Esophagus muscularis mucosa (tissue), 4 donors: ENCODE measurements around the gene WDFY3. TPM values are rescaled to one million over a fixed set of nuclear protein-coding genes. Genes with fewer than 3 reads are reported as not detected.
A peak's percentile ranks its signal among the peaks of the same experiment; 100 is the strongest.

Source experiments
- DNase-seq: peaks from one replicate; pipeline ENCODE4 v3.0.0-alpha.2; 2017; ENCODE audit errors: extremely low spot score
- H3K27ac ChIP-seq, 4 donors: fragments of 200-600 bp; sonication (generic); replicated peaks in 1 of 4; 1 replicate in 3 of 4; 2 replicates in 1 of 4; pipeline ENCODE4 v1.5.1; 2016 to 2019; ENCODE audit warnings: mild to moderate bottlenecking in 1 of 4
- H3K27me3 ChIP-seq, 4 donors: fragments of 200-600 bp; sonication (generic); one replicate each; pipeline versions ENCODE4 v1.5.1 to v1.6.0; 2016 to 2019
- H3K36me3 ChIP-seq, 4 donors: fragments of 200-600 bp; sonication (generic); one replicate each; pipeline ENCODE4 v1.5.1; 2016 to 2019
- H3K4me1 ChIP-seq, 4 donors: fragments of 200-600 bp; sonication (generic); one replicate each; pipeline ENCODE4 v1.5.1; 2016 to 2019
- H3K4me3 ChIP-seq, 4 donors: fragments of 200-600 bp; sonication (generic); 1 replicate in 2 of 4; 2 replicates in 2 of 4; pipeline ENCODE4 v1.5.1; 2016 to 2019; ENCODE audit warnings: mild to moderate bottlenecking in 4 of 4, moderate library complexity in 1 of 4
- H3K9me3 ChIP-seq, 4 donors: fragments of 200-600 bp; sonication (generic); 1 replicate in 3 of 4; 2 replicates in 1 of 4; pipeline ENCODE4 v1.5.1; 2016 to 2019
- EP300 ChIP-seq: sonication (generic); formaldehyde crosslinking; IDR thresholded peaks from one replicate; pipeline ENCODE4 v1.6.1; 2017; ENCODE audit warnings: antibody characterized with exemption
- POLR2A ChIP-seq: fragments of 450-650 bp; IDR thresholded peaks from one replicate; pipeline ENCODE4 v1.6.1; 2017; ENCODE audit warnings: antibody characterized with exemption, moderate library complexity, mild to moderate bottlenecking, low read depth
- POLR2AphosphoS5 ChIP-seq, 2 donors: sonication (generic); formaldehyde crosslinking; IDR thresholded peaks; one replicate each; pipeline ENCODE4 v1.6.1; 2017; ENCODE audit warnings: antibody characterized with exemption in 2 of 2
- WGBS: methylation state at CpG from one replicate; pipeline ENCODE4 v1.1.5; 2018; 5-methylcytosine and 5-hydroxymethylcytosine counted together
- intact Hi-C: fragments of 100-400 bp; cut with DNase I; formaldehyde crosslinking; loops from one replicate; pipeline ENCODE4 v1.15.1; 2023
- total RNA-seq, 4 donors: library from RNA; depleted of rRNA; stranded (reverse); fragments of >200 nt; gene quantifications; one replicate each; pipeline versions ENCODE4 v1.1.0 to v1.2.1, GENCODE V29; 2016
- TF ChIP-seq, protein P1 (sequence below), 3 experiments: fragments of 200-600 bp in 2 of 3; fragments of 450-650 bp in 1 of 3; sonication (generic) in 2 of 3; IDR thresholded peaks; one replicate each; pipeline ENCODE4 v1.5.1; 2017 to 2019; ENCODE audit warnings: antibody characterized with exemption in 3 of 3, mild to moderate bottlenecking in 2 of 3, moderate library complexity in 1 of 3

Gene WDFY3
- total RNA-seq, 4 donors from 2014 or later, result 73.1 to 103 (median 100.0) TPM

- intact Hi-C loops, result no loop called here
- H3K9me3 ChIP-seq, result no peaks in the 10 kb centered on the region
- WGBS, result 69% methylated on average over 4 of the region's 4 CpGs
- DNase-seq, result no peak
- H3K36me3 ChIP-seq, result peaks cover 36 to 80% (median 65%) of the 10 kb centered on the region in 4 donors
- H3K27me3 ChIP-seq, result no peaks in the 10 kb centered on the region
- H3K4me1 ChIP-seq, result peaks cover 0 to 6% (median 0%) of the 10 kb centered on the region in 4 donors
- no peak overlapping the region for H3K4me3 ChIP-seq
- H3K27ac ChIP-seq, result no peak overlapping the region
- TF ChIP-seq EP300, result no peak
- TF ChIP-seq, protein P1, sequence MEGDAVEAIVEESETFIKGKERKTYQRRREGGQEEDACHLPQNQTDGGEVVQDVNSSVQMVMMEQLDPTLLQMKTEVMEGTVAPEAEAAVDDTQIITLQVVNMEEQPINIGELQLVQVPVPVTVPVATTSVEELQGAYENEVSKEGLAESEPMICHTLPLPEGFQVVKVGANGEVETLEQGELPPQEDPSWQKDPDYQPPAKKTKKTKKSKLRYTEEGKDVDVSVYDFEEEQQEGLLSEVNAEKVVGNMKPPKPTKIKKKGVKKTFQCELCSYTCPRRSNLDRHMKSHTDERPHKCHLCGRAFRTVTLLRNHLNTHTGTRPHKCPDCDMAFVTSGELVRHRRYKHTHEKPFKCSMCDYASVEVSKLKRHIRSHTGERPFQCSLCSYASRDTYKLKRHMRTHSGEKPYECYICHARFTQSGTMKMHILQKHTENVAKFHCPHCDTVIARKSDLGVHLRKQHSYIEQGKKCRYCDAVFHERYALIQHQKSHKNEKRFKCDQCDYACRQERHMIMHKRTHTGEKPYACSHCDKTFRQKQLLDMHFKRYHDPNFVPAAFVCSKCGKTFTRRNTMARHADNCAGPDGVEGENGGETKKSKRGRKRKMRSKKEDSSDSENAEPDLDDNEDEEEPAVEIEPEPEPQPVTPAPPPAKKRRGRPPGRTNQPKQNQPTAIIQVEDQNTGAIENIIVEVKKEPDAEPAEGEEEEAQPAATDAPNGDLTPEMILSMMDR (IDR thresholded peaks at IDR 0.05), result no peak
- no peak for TF ChIP-seq POLR2A
- TF ChIP-seq POLR2AphosphoS5 (IDR thresholded peaks at IDR 0.05), result no peak
These were observed 214.8 kb downstream of the WDFY3 start for GRCh38 chr4:84751707-84752106.

DNA sequence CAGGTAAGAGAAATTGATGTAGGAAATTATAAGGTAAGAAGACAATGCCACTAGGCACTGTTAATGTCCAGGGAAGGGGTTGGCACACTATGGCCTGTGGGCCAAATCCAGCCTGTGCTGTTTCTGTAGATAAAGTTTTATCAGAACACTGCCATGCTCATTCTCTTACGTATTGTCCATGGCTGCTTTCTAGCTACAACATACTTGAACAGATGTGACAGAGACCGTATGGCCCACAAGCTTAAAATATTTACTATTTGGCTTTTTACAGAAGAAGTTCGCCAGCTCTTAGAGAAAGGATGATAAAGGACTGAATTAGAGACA is 215.6 kb downstream of the WDFY3 start:
- Histone ChIP-seq H3K36me3 (peaks cover 28 to 80% (median 64%) of the 10 kb centered on the region in 4 donors), H3K27ac (no peak overlapping the region), H3K27me3 (no peaks in the 10 kb centered on the region), H3K4me1 (peaks cover 0 to 6% (median 0%) of the 10 kb centered on the region in 4 donors), H3K4me3 (no peak overlapping the region), H3K9me3 (no peaks in the 10 kb centered on the region)
- intact Hi-C loops, result loop anchor here (1.0 kb wide), 1 partner anchor 221 kb away; no protein-coding TSS in a partner anchor
- WGBS, result 78% methylated on average over 3 of the region's 3 CpGs
- no peak for TF ChIP-seq POLR2AphosphoS5 (IDR thresholded peaks at IDR 0.05)
- TF ChIP-seq, protein P1 (IDR thresholded peaks at IDR 0.05), result no peak
- no peak for TF ChIP-seq EP300
- TF ChIP-seq POLR2A, result no peak
- DNase-seq, result no peak

GRCh38 chr4:84750260-84750959 is 216.1 kb downstream of the WDFY3 start:
- no peaks in the 10 kb centered on the region for H3K27me3 ChIP-seq
- intact Hi-C loops, result loop anchor here (1.0 kb wide), 1 partner anchor 222 kb away; no protein-coding TSS in a partner anchor
- peaks cover 27 to 84% (median 65%) of the 10 kb centered on the region in 4 donors for H3K36me3 ChIP-seq
- no peaks in the 10 kb centered on the region for H3K9me3 ChIP-seq
- no peak for TF ChIP-seq EP300
- TF ChIP-seq, protein P1 (IDR thresholded peaks at IDR 0.05), result peak; percentile 58 to 66 (median 61)
- peaks cover 0 to 6% (median 0%) of the 10 kb centered on the region in 4 donors for H3K4me1 ChIP-seq
- H3K27ac ChIP-seq, result no peak overlapping the region
- DNase-seq, result no peak
- no peak overlapping the region for H3K4me3 ChIP-seq
- 0% methylated on average over 1 of the region's 1 CpG for WGBS

DNA sequence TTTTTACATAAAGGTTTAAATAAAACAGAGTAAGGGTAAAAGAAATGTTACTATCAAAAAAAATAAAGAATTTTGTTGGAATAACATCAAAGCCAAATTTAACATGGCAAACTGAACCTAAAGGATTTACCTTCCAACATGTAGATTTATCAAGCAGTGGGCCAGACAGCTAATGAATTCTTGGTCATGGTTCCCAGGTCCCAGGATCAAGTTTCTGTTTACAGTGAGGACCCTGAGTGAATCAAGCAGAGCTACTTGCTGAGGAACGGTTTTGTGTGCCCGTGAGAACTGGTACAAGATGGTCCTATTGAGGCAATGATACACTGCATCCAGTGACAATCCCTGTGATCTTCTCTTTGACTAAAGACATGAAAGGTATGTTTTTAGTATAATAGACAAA is 226.4 kb downstream of the WDFY3 start:
- no peak overlapping the region for H3K4me3 ChIP-seq
- no peaks in the 10 kb centered on the region for H3K27me3 ChIP-seq
- H3K9me3 ChIP-seq, result no peaks in the 10 kb centered on the region
- no peak for DNase-seq
- WGBS, result 88% methylated on average over 2 of the region's 2 CpGs
- TF ChIP-seq, protein P1 (IDR thresholded peaks at IDR 0.05), result no peak
- TF ChIP-seq EP300 (no peak), POLR2A (no peak), POLR2AphosphoS5 (IDR thresholded peaks at IDR 0.05) (no peak)
- peaks cover 22 to 91% (median 71%) of the 10 kb centered on the region in 4 donors for H3K36me3 ChIP-seq
- intact Hi-C loops, result loop anchor here (10.0 kb wide), 1 partner anchor 55 kb away; no protein-coding TSS in a partner anchor
- H3K27ac ChIP-seq, result no peak overlapping the region
- H3K4me1 ChIP-seq, result no peaks in the 10 kb centered on the region

- TF ChIP-seq POLR2AphosphoS5 (IDR thresholded peaks at IDR 0.05) (no peak), EP300 (no peak), POLR2A (no peak)
- TF ChIP-seq, protein P1 (IDR thresholded peaks at IDR 0.05), result no peak
- Histone ChIP-seq H3K9me3 (no peaks in the 10 kb centered on the region), H3K4me1 (no peaks in the 10 kb centered on the region), H3K27me3 (no peaks in the 10 kb centered on the region), H3K4me3 (no peak overlapping the region), H3K36me3 (peaks cover 22 to 98% (median 74%) of the 10 kb centered on the region in 4 donors), H3K27ac (no peak overlapping the region)
- intact Hi-C loops, result no loop called here
- DNase-seq, result no peak
These were observed 227.9 kb downstream of the WDFY3 start for GRCh38 chr4:84738622-84739021.
